Natural killer cell (primary cell): ENCODE results near the gene ZNF616. TPM values are rescaled to one million over a fixed set of nuclear protein-coding genes. Genes with fewer than 3 reads are reported as not detected.

ENCODE experiments used
- ATAC-seq, 3 donors: fragments of 150-1000 bp in 2 of 3; fragments of 200-7000 bp in 1 of 3; cut with Tn5 transposase; 1 replicate in 1 of 3; 2 replicates in 2 of 3; pipeline ENCODE4 v1.10.0; 2021; ENCODE audit warnings: mild to moderate bottlenecking in 2 of 3, moderate library complexity in 2 of 3
- DNase-seq, 2 donors: peaks; one replicate each; pipeline versions ENCODE4 v3.0.0 to v3.0.0-alpha.2; 2013 to 2021; ENCODE audit warnings: mixed read lengths in 1 of 2
- H3K27ac ChIP-seq: one replicate; pipeline ENCODE4 v1.5.1; 2013; ENCODE audit warnings: mild to moderate bottlenecking, low read length
- H3K27me3 ChIP-seq: one replicate; pipeline ENCODE4 v1.6.1; 2013; ENCODE audit warnings: low read length; ENCODE audit not compliant: control insufficient read depth, insufficient read depth
- H3K36me3 ChIP-seq: one replicate; pipeline ENCODE4 v1.6.1; 2013; ENCODE audit warnings: low read length; ENCODE audit not compliant: control insufficient read depth, insufficient read depth
- H3K4me1 ChIP-seq: one replicate; pipeline ENCODE4 v1.6.1; 2013; ENCODE audit warnings: low read length; ENCODE audit not compliant: control insufficient read depth, insufficient read depth
- H3K4me3 ChIP-seq: one replicate; pipeline ENCODE4 v1.5.1; 2013; ENCODE audit warnings: low read length
- H3K9me3 ChIP-seq: one replicate; pipeline ENCODE4 v1.6.1; 2013; ENCODE audit warnings: low read length; ENCODE audit not compliant: control insufficient read depth, insufficient read depth
- H3K27ac Mint-ChIP-seq, 2 donors: one replicate each; pipeline ENCODE4 v1.8.0; 2022; ENCODE audit warnings: mild to moderate bottlenecking in 2 of 2, mixed read lengths in 2 of 2, moderate library complexity in 1 of 2
- H3K27me3 Mint-ChIP-seq, 2 donors: one replicate each; pipeline ENCODE4 v1.8.0; 2022; ENCODE audit warnings: low read depth in 2 of 2, mixed read lengths in 2 of 2
- H3K36me3 Mint-ChIP-seq: one replicate; pipeline ENCODE4 v1.8.0; 2022; ENCODE audit warnings: mixed read lengths
- H3K4me1 Mint-ChIP-seq, 2 donors: one replicate each; pipeline ENCODE4 v1.8.0; 2022; ENCODE audit warnings: mixed read lengths in 2 of 2
- H3K4me3 Mint-ChIP-seq: one replicate; pipeline ENCODE4 v1.8.0; 2022; ENCODE audit warnings: mild to moderate bottlenecking, moderate library complexity, mixed read lengths
- H3K9me3 Mint-ChIP-seq, 2 donors: one replicate each; pipeline ENCODE4 v1.8.0; 2022; ENCODE audit warnings: mixed read lengths in 2 of 2
- WGBS: methylation state at CpG from one replicate; pipeline ENCODE4 v1.1.7; 2013; ENCODE audit warnings: missing lambda C conversion rate; ENCODE audit not compliant: insufficient coverage; 5-methylcytosine and 5-hydroxymethylcytosine counted together
- intact Hi-C: fragments of 100-400 bp; cut with micrococcal nuclease; formaldehyde crosslinking; loops from one replicate; pipeline ENCODE4 v1.14.2; 2022
- total RNA-seq, 4 donors: library from RNA; stranded (reverse); fragments of 120-200 nt in 1 of 4; gene quantifications; one replicate each; pipeline versions ENCODE4 v1.2.3 to v1.2.4, GENCODE V29; 2013 to 2022
- TF ChIP-seq, protein P1 (sequence below): fragments of 200-600 bp; IDR thresholded peaks from one replicate; pipeline ENCODE4 v1.8.0; 2022; ENCODE audit warnings: antibody characterized with exemption

The ZNF616 gene
- total RNA-seq = 1 to 10 TPM; 3.8 to 7.1 (median 4.8) TPM
- total RNA-seq (2013) = 11.2 TPM

DNA sequence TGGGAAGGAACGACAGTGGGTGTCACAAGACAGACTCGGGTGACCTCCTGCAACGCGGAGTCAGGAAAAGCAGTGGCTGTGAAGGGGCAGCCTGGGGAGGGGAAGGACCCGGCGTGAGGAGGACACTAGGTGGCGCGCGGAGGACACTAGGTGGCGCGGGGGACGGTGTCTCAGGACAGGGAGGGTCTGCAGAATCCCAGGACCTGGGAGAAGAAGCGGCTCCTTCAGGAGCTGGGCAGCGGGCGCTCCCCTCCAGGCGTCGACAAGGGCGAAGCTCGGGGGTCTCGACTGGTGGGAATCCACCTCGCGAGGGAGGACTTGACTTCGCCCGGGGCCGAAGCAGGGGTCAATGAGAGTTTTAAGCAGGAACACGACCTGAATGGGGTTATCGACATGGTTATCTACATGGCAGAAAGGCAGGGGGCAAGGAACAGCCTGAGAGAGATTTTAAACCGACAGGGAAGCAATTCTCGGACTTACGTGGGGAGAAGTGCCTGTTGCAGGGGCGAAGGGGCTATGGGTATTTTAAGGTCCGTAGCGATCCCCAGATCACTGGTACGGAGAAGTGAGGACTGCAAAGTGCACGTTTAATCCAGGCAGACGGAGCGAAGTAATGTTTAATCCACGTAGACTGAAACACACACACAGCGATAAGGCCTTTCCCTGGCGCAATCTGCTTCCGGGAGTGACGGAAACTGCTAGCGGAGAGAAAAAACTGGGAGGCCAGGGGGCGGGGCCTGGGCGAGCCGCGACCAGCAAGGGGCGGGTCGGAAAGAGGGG lies at the start of gene ZNF616:
TSS of gene ZNF616 (minus strand) at position 687 of the 780 bp plus-strand sequence. CDS start 9,426 bp downstream, outside the sequence.
- Histone ChIP-seq H3K4me1 (peaks cover 31% of the 10 kb centered on the region), H3K36me3 (no peaks in the 10 kb centered on the region), H3K27me3 (no peaks in the 10 kb centered on the region), H3K4me3 (peak within 1 kb of the TSS; percentile 88), H3K9me3 (peaks cover 9% of the 10 kb centered on the region), H3K27ac (peak within 1 kb of the TSS; percentile 74)
- Mint-ChIP-seq H3K36me3 (peaks cover 10% of the 10 kb centered on the region), H3K27me3 (no peaks in the 10 kb centered on the region), H3K9me3 (peaks cover 4 to 8% of the 10 kb centered on the region in 2 donors), H3K4me1 (peaks cover 38 to 54% of the 10 kb centered on the region in 2 donors), H3K4me3 (peak within 1 kb of the TSS; percentile 94), H3K27ac (peak within 1 kb of the TSS; percentile 94 to 98)
- intact Hi-C loops = loop anchor here (1.0 to 5.0 kb wide), 4 partner anchors 31 to 98 kb away; partner anchors contain the start of genes ZNF836 and ZNF841
- TF ChIP-seq, protein P1, sequence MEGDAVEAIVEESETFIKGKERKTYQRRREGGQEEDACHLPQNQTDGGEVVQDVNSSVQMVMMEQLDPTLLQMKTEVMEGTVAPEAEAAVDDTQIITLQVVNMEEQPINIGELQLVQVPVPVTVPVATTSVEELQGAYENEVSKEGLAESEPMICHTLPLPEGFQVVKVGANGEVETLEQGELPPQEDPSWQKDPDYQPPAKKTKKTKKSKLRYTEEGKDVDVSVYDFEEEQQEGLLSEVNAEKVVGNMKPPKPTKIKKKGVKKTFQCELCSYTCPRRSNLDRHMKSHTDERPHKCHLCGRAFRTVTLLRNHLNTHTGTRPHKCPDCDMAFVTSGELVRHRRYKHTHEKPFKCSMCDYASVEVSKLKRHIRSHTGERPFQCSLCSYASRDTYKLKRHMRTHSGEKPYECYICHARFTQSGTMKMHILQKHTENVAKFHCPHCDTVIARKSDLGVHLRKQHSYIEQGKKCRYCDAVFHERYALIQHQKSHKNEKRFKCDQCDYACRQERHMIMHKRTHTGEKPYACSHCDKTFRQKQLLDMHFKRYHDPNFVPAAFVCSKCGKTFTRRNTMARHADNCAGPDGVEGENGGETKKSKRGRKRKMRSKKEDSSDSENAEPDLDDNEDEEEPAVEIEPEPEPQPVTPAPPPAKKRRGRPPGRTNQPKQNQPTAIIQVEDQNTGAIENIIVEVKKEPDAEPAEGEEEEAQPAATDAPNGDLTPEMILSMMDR = peak; percentile 82
- DNase-seq = peak; percentile 96 to 97
- under 1% methylated on average over 49 of the region's 49 CpGs for WGBS
- ATAC-seq = peak; percentile 47 to 72 (median 57)

- WGBS = 12% methylated on average over 31 of the region's 32 CpGs
- H3K4me3 ChIP-seq = peak overlapping the region; percentile 41
- H3K4me1 Mint-ChIP-seq = peaks cover 44 to 48% of the 10 kb centered on the region in 2 donors
- no peaks in the 10 kb centered on the region for H3K9me3 Mint-ChIP-seq
- H3K4me1 ChIP-seq = peaks cover 36% of the 10 kb centered on the region
- H3K27ac ChIP-seq = peak overlapping the region; percentile 87
- intact Hi-C loops = loop anchor here (1.0 kb wide), 3 partner anchors 18 to 141 kb away; partner anchors contain the start of genes ZNF432, ZNF616 and ZNF836
- TF ChIP-seq, protein P1 = no peak
- no peaks in the 10 kb centered on the region for H3K27me3 ChIP-seq
- peaks cover 3% of the 10 kb centered on the region for H3K36me3 ChIP-seq
- DNase-seq = no peak
- no peaks in the 10 kb centered on the region for H3K9me3 ChIP-seq
- peaks cover 6% of the 10 kb centered on the region for H3K36me3 Mint-ChIP-seq
- H3K27me3 Mint-ChIP-seq = no peaks in the 10 kb centered on the region
- ATAC-seq = no peak
- peak overlapping the region; percentile 99 for H3K4me3 Mint-ChIP-seq
- peak overlapping the region; percentile 99 for H3K27ac Mint-ChIP-seq
Observed at GRCh38 chr19:52188822-52189734, 49.3 kb upstream of the ZNF616 start.

DNA sequence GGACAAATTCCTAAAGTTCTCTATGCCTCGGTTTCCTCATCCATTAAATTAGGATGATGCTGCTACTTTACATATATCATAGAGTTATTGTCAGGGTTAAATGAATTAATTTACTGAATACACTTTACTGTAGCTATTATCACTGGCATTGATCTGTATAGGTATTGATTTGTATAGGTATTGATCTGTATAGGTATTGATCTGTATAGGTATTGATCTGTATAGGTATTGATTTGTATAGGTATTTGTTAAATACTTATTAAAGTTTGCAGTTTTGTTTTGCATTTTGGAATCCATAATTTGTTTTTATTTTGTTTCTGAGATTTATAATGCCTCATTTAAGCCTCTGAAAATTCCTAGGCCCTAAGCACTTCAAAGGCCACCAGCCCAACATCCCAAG lies 47.7 kb upstream of the ZNF616 start:
- Mint-ChIP-seq H3K4me3 (no peak overlapping the region), H3K27ac (no peak overlapping the region)
- intact Hi-C loops = no loop called here

More for the DNA sequence above, 47.7 kb upstream of the ZNF616 start:
- Histone ChIP-seq H3K4me3 (no peak overlapping the region), H3K36me3 (no peaks in the 10 kb centered on the region), H3K4me1 (peaks cover 32% of the 10 kb centered on the region), H3K27me3 (no peaks in the 10 kb centered on the region), H3K27ac (no peak overlapping the region), H3K9me3 (no peaks in the 10 kb centered on the region)
- no peak for DNase-seq
- TF ChIP-seq, protein P1 = no peak
- Mint-ChIP-seq H3K4me1 (peaks cover 30 to 36% of the 10 kb centered on the region in 2 donors), H3K27me3 (no peaks in the 10 kb centered on the region), H3K36me3 (no peaks in the 10 kb centered on the region), H3K9me3 (no peaks in the 10 kb centered on the region)
- no CpG with 5 or more reads among the region's 1 CpG for WGBS
- ATAC-seq = no peak
